ENCODE results near the gene PCYT1A.

Gene PCYT1A

DNA sequence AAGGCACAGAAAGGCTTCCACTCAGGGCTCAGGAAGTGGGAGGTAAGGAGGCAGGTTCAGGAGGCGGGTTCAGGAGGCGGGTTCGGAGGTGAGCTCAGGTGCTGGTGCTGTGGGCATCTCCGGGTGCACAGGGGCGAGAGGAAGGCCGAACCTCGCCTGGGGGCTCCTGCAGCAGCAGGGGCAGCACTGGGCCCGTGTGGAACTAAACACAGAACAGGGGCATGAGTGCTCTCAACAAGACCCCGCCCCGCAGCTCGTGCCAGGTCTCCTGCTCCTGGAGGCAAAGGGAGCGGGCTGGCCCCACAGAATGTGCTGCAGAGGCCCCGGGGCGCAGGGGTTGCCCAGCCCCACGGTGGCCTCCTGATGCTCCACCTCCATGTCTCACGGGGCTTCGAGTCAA, 90.0 kb downstream of the PCYT1A start:
- no peak overlapping the region for H3K9ac ChIP-seq (ENCODE audit: low read length)
- no peaks in the 10 kb centered on the region for H3K27me3 ChIP-seq (ENCODE audit: control insufficient read depth, insufficient read depth, low read length)
- H3K4me1 ChIP-seq (ENCODE audit: control insufficient read depth, insufficient read depth, low read length) = peaks cover 5% of the 10 kb centered on the region; the same call in 1 of the 2 replicates
- no peak overlapping the region for H3K27ac ChIP-seq (ENCODE audit: low read depth, low read length)
- no peaks in the 10 kb centered on the region for H3K9me3 ChIP-seq (ENCODE audit: control insufficient read depth, insufficient read depth, low read depth, low read length)
- H3K4me3 ChIP-seq (ENCODE audit: low read depth, low read length) = no peak overlapping the region
- H3K36me3 ChIP-seq (ENCODE audit: control insufficient read depth, insufficient read depth, low read length) = no peaks in the 10 kb centered on the region

DNA sequence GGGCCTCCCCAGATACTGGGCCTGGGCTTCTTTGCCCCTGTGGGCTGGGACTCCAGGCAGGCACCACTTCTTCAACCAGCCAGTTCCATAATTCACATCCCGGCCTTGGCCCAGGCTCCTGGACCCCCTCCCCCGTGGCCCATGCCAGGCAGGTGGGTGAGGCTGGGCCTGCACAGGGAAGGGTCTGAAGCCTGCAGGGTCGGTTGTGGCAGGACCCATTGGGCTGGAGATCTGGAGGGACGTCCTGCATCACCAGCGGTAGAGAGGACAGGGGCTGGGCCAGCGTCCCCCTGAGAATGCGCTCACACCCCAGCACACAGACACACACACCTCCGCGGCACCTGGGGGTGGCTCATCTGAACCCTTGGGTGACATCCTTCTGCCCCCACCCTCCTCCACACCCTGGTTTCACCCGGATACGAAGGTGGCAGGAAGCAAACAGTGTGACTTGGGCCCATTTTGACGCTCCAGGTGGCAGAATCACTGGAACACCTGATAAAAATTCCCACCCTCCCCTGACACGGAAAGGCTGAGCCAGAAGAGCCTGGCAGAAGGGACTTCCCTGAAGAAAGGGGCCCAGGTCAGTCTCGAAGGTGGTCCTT, 91.8 kb downstream of the PCYT1A start:
- no peak overlapping the region for H3K9ac ChIP-seq (ENCODE audit: low read length)
- H3K4me3 ChIP-seq (ENCODE audit: low read depth, low read length) = no peak overlapping the region
- no peaks in the 10 kb centered on the region for H3K9me3 ChIP-seq (ENCODE audit: control insufficient read depth, insufficient read depth, low read depth, low read length)
- no peaks in the 10 kb centered on the region for H3K36me3 ChIP-seq (ENCODE audit: control insufficient read depth, insufficient read depth, low read length)
- H3K27me3 ChIP-seq (ENCODE audit: control insufficient read depth, insufficient read depth, low read length) = no peaks in the 10 kb centered on the region
- H3K27ac ChIP-seq (ENCODE audit: low read depth, low read length) = no peak overlapping the region
- peaks cover 7% of the 10 kb centered on the region; the same call in 1 of the 2 replicates for H3K4me1 ChIP-seq (ENCODE audit: control insufficient read depth, insufficient read depth, low read length)

DNA sequence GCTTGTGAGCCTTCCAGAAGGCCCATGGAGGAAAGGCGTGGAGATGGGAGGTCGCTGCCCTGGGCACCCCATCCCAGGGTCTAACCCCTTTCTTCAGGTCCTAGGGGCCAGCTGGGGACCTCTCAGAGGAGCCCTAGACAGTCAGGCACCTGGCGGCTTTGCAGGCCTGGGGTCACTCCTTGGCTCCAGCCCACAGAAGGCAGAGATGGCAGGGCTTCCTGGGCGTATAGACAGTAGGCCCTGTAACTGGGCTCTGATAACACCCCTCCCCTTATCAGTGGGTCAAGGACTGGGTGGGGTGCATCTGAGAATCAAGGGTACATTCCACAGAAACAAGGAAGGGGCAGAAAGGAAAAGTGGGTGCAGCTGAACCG, 93.0 kb downstream of the PCYT1A start:
- Histone ChIP-seq H3K4me1 (ENCODE audit: control insufficient read depth, insufficient read depth, low read length) (peaks cover 7% of the 10 kb centered on the region; the same call in 1 of the 2 replicates), H3K27ac (ENCODE audit: low read depth, low read length) (no peak overlapping the region), H3K4me3 (ENCODE audit: low read depth, low read length) (no peak overlapping the region), H3K9me3 (ENCODE audit: control insufficient read depth, insufficient read depth, low read depth, low read length) (no peaks in the 10 kb centered on the region), H3K9ac (ENCODE audit: low read length) (no peak overlapping the region), H3K27me3 (ENCODE audit: control insufficient read depth, insufficient read depth, low read length) (no peaks in the 10 kb centered on the region), H3K36me3 (ENCODE audit: control insufficient read depth, insufficient read depth, low read length) (no peaks in the 10 kb centered on the region)

DNA sequence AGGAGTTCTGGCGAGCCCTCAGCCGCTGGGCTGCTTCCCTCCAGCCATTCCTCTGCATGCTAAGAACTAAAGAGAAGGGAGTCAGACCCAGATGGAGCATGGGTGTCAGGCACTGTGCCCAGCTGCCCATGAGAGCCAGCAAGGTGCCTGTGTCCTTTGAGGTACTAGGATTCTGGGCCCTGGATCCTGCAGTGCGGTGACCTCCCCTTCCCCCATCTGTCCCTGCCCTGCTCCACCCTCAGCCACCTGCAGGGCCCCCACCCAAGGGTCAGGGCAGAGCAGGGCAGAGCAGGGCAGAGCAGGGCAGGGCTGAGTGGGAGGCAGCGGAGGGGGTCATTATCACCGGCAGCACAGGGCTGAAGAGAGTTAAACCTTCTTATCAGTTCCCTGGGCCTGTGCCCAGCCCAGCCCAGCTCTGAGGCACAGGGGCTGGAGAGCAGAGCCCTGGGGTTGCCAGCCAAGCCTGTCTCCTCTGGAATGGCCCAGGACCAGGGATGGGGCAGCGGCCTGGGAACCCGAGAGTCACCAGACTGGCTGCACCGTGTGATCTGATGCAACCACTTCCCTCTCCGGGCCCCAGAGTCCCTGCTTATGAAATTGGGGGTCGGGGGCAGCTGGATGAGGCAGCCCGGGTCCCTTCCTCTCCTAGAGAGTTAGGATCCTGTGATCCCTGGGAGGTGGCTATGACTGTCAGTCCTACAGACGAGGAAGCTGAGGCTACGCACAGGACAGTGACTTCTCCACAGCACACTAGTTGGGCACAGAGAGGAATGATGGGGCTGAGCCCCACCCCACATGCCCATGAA, 93.6 kb downstream of the PCYT1A start:
- no peaks in the 10 kb centered on the region for H3K9me3 ChIP-seq (ENCODE audit: control insufficient read depth, insufficient read depth, low read depth, low read length)
- no peak overlapping the region for H3K27ac ChIP-seq (ENCODE audit: low read depth, low read length)
- H3K4me1 ChIP-seq (ENCODE audit: control insufficient read depth, insufficient read depth, low read length) = peaks cover 7% of the 10 kb centered on the region; the same call in 1 of the 2 replicates
- H3K27me3 ChIP-seq (ENCODE audit: control insufficient read depth, insufficient read depth, low read length) = no peaks in the 10 kb centered on the region
- H3K36me3 ChIP-seq (ENCODE audit: control insufficient read depth, insufficient read depth, low read length) = no peaks in the 10 kb centered on the region
- H3K4me3 ChIP-seq (ENCODE audit: low read depth, low read length) = no peak overlapping the region
- no peak overlapping the region for H3K9ac ChIP-seq (ENCODE audit: low read length)

DNA sequence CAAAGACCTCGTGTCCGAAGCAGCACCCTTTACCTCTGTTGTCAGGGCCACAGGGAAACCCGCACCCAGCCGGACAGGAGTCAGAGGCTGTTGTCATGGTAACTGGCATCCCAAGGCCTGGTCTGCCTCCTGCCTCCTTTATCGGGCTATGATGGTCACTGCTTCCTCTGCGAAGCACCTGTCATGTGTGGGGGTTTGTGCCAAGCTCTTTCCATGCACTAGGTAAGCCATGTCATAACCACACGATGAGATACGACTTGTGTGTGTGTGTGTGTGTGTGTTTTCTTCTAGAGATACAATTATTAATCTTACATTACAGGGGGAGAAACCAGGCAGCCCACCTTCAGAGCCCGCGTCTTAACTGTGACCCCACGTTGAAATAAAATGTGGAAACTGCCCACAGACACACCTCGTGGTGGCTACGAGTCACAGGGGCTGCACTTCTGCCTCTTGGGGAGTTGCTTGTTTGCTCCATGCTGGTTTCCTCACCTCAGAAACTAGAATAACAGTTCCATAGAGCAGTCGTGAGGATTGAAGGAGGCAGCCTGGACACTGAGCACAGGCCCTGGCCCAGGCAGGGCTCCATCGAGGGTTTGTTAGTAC, 94.3 kb downstream of the PCYT1A start:
- Histone ChIP-seq H3K36me3 (ENCODE audit: control insufficient read depth, insufficient read depth, low read length) (no peaks in the 10 kb centered on the region), H3K27ac (ENCODE audit: low read depth, low read length) (no peak overlapping the region), H3K9me3 (ENCODE audit: control insufficient read depth, insufficient read depth, low read depth, low read length) (no peaks in the 10 kb centered on the region), H3K4me1 (ENCODE audit: control insufficient read depth, insufficient read depth, low read length) (peaks cover 7% of the 10 kb centered on the region; the same call in 1 of the 2 replicates), H3K27me3 (ENCODE audit: control insufficient read depth, insufficient read depth, low read length) (no peaks in the 10 kb centered on the region), H3K9ac (ENCODE audit: low read length) (no peak overlapping the region), H3K4me3 (ENCODE audit: low read depth, low read length) (no peak overlapping the region)

DNA sequence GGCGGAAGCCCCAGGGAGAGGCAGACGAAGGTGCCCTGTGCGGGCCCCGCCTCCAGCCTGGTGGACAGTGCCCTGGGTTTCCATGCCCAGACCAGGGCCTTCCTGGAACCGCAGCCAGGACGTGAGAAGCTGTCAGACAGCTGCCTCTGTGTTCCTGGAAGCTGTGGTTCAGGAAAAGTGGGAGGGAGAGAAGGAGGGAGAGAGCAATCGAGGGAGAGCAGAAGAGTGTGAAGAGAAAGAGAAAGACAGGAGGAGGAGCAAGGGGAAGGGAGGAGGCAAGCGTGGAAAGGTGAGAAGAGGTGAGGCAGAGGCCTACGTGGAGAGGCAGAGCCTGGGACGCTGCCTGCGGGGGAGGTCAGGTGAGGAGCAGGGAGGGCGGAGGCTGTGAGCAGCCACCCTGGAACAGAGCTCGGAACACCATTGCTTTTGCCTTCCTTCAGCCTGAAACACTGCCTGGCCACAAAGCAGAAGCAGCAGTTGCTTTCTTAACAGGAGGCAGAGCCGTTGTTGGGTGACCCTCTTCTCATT, 94.9 kb downstream of the PCYT1A start:
- H3K4me3 ChIP-seq (ENCODE audit: low read depth, low read length) = no peak overlapping the region
- H3K4me1 ChIP-seq (ENCODE audit: control insufficient read depth, insufficient read depth, low read length) = peaks cover 7% of the 10 kb centered on the region; the same call in 1 of the 2 replicates
- H3K36me3 ChIP-seq (ENCODE audit: control insufficient read depth, insufficient read depth, low read length) = no peaks in the 10 kb centered on the region
- H3K9ac ChIP-seq (ENCODE audit: low read length) = no peak overlapping the region
- H3K27me3 ChIP-seq (ENCODE audit: control insufficient read depth, insufficient read depth, low read length) = no peaks in the 10 kb centered on the region
- H3K9me3 ChIP-seq (ENCODE audit: control insufficient read depth, insufficient read depth, low read depth, low read length) = no peaks in the 10 kb centered on the region
- H3K27ac ChIP-seq (ENCODE audit: low read depth, low read length) = no peak overlapping the region

DNA sequence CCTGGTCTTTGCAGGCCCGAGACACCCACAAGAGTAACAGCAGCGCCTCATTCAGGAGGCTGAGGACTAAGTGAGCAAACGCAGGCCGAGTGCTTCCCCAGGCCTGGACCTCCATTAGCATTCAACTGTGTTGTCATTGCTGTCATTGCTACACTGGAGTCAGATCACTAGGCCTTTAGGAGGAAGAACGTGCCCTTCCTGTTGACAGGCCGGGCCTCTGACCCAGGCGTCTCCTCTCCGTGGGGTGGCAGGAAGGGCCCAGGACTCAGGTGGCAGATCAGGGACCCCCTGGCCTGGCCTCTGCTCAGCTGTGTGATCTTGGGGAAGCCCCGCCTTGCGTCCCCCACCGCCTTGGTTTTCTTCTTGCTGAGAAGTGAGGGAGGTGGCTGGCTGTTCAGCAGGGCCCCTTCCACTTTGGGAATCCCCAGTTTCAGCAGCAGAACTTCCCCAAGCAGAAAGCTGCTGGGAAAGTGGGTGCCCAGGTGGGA, 95.4 kb downstream of the PCYT1A start:
- H3K9ac ChIP-seq (ENCODE audit: low read length) = no peak overlapping the region
- H3K36me3 ChIP-seq (ENCODE audit: control insufficient read depth, insufficient read depth, low read length) = no peaks in the 10 kb centered on the region

DNA sequence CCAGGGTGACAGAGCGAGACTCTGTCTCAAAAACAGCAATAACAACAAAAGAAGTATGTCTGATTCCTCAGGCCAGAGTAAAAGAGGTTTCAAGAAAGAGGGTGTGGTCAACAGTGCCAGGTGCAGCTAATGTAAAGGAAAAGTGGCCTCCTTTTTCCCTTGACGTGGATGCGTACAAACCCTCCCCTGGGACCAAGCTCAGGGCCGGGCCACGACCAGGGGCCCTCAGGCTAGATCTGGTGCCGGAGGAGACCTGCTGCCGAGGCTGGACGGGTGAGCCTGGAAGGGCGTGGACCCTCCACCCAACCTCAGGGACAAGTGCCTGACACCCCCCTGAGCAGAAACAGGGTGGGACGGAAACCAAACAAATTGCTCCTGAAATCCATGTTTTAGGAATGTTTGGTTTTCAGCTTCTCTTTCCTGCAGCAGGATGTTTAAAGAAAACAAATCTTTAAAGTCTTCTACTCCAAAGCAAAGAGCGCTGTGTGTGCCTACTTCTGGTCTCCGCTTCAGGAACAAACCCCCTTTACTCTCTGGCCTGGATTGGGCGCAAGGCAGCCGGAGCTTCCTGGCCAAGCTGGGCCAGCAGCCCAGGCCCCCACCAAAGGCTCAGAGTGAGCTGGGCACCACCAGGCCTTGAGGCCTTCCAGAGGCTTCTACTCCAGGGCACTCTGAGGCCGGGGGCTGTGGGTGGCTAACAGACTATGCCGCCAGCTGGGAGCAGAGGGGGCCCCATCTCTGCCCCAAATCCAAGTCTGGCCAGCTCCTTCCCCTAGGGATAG, 97.8 kb downstream of the PCYT1A start:
- peaks cover 15% of the 10 kb centered on the region for H3K4me1 ChIP-seq (ENCODE audit: control insufficient read depth, insufficient read depth, low read length)
- H3K27ac ChIP-seq (ENCODE audit: low read depth, low read length) = no peak overlapping the region
- no peaks in the 10 kb centered on the region for H3K36me3 ChIP-seq (ENCODE audit: control insufficient read depth, insufficient read depth, low read length)
- no peak overlapping the region for H3K9ac ChIP-seq (ENCODE audit: low read length)
- no peak overlapping the region for H3K4me3 ChIP-seq (ENCODE audit: low read depth, low read length)
- H3K9me3 ChIP-seq (ENCODE audit: control insufficient read depth, insufficient read depth, low read depth, low read length) = peaks cover 3% of the 10 kb centered on the region; the same call in 1 of the 2 replicates
- no peaks in the 10 kb centered on the region for H3K27me3 ChIP-seq (ENCODE audit: control insufficient read depth, insufficient read depth, low read length)

More for the DNA sequence above, 95.4 kb downstream of the PCYT1A start:
- no peaks in the 10 kb centered on the region for H3K9me3 ChIP-seq (ENCODE audit: control insufficient read depth, insufficient read depth, low read depth, low read length)
- H3K27me3 ChIP-seq (ENCODE audit: control insufficient read depth, insufficient read depth, low read length) = no peaks in the 10 kb centered on the region
- no peak overlapping the region for H3K27ac ChIP-seq (ENCODE audit: low read depth, low read length)
- H3K4me3 ChIP-seq (ENCODE audit: low read depth, low read length) = no peak overlapping the region
- H3K4me1 ChIP-seq (ENCODE audit: control insufficient read depth, insufficient read depth, low read length) = peaks cover 9% of the 10 kb centered on the region

DNA sequence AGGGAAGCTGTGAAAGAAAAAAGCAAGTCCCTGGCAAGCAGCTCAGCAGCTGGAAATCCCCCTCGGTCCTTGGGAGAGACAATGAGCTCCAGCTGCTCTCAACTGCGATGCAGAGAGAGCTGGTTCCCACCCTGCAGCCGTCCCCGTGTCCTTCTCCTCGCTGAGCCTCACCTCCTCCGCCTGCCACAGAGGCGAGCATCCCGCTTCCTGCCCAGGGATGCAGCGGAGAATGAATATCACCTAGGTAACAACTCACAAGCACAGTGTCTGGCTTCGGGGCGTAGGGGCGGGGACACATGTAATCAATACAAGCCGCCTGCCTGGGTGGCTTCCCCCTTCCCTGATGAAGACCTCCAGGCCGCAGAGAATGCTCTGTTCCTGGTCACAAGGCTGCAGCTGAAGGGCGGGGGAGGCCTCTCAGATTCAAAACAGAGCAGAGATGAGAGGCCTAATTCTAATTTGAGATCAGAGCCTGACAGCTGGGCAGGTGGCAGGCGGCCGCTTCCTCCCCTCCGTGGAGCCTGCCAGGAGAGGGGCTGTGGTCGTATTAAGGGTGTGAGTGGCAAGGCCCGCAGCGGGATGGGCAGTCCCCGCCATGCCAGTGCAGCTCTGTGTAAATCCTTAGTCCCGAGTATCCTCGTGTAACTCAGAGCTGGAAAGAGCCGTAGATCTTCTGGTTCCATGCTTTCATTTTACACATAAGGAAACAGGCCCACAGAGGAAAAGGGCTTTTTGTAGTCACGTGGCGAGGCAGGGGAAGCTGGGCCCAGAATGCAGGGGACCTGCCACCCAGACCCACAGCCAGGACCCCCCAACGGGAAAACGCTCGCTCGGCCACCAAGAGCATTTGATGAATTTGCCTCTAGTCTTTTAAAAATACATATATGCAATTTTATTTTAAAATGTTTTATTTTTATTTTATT, 100.6 kb downstream of the PCYT1A start:
- peaks cover 4% of the 10 kb centered on the region; the same call in 1 of the 2 replicates for H3K9me3 ChIP-seq (ENCODE audit: control insufficient read depth, insufficient read depth, low read depth, low read length)
- H3K36me3 ChIP-seq (ENCODE audit: control insufficient read depth, insufficient read depth, low read length) = no peaks in the 10 kb centered on the region
- peaks cover 9% of the 10 kb centered on the region for H3K4me1 ChIP-seq (ENCODE audit: control insufficient read depth, insufficient read depth, low read length)
- no peak overlapping the region for H3K9ac ChIP-seq (ENCODE audit: low read length)
- no peak overlapping the region for H3K27ac ChIP-seq (ENCODE audit: low read depth, low read length)
- H3K4me3 ChIP-seq (ENCODE audit: low read depth, low read length) = no peak overlapping the region
- H3K27me3 ChIP-seq (ENCODE audit: control insufficient read depth, insufficient read depth, low read length) = no peaks in the 10 kb centered on the region

DNA sequence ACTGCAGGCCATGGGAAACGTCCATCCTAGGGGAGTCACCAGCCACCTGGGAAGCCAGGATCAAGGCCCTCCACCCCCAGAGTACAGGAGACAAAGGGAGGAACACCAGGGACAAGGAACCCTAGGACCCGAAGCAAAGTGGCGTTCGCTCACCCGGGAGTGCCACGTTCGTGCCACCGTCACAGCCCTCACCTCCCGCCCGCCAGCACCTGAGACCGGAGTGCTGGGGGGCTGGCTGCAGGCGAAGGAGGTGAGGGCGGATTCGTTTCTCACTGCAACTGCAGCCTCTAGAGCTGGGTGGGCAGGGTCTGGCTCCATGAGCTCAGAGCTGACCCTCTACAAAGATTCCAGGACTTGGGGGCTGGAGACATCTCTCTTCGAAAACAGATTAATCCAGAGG, 102.6 kb downstream of the PCYT1A start:
- H3K4me3 ChIP-seq (ENCODE audit: low read depth, low read length) = no peak overlapping the region
- H3K27ac ChIP-seq (ENCODE audit: low read depth, low read length) = no peak overlapping the region
- H3K9me3 ChIP-seq (ENCODE audit: control insufficient read depth, insufficient read depth, low read depth, low read length) = peaks cover 4% of the 10 kb centered on the region; the same call in 1 of the 2 replicates
- H3K36me3 ChIP-seq (ENCODE audit: control insufficient read depth, insufficient read depth, low read length) = no peaks in the 10 kb centered on the region
- no peaks in the 10 kb centered on the region for H3K27me3 ChIP-seq (ENCODE audit: control insufficient read depth, insufficient read depth, low read length)
- H3K9ac ChIP-seq (ENCODE audit: low read length) = no peak overlapping the region
- H3K4me1 ChIP-seq (ENCODE audit: control insufficient read depth, insufficient read depth, low read length) = peaks cover 12% of the 10 kb centered on the region

Data from HUES6 (cell line).